ENCODE results near the gene ATG2A. TPM values are rescaled to one million over a fixed set of nuclear protein-coding genes. Genes with fewer than 3 reads are reported as not detected.

The ATG2A gene
- total and polyA plus RNA-seq, 9 of the 15 experiments (the other 6 are each of a cell fraction or from before 2014, with no cell fraction given): 0.25 to 45.9 (median 5.2) TPM

GRCh38 chr11:64923944-64924909 is 7.2 kb upstream of the ATG2A start, which contains the start of gene PPP2R5B (continued):
- no peak for TF ChIP-seq ZNF174 (CRISPR knock-in tag; IDR thresholded peaks at IDR 0.05)
- no peak for TF ChIP-seq NFIX (CRISPR knock-in tag; IDR thresholded peaks at IDR 0.05; ENCODE audit: low read depth)
- TF ChIP-seq SMAD1 (IDR thresholded peaks at IDR 0.05; ENCODE audit: low read depth, low read length, partially characterized antibody): no peak
- peak; percentile 54 for TF ChIP-seq HNRNPLL (IDR thresholded peaks at IDR 0.05; ENCODE audit: low read depth, low read length, poor library complexity, severe bottlenecking)
- peak; percentile 39; the same call in 1 of the 2 replicates for TF ChIP-seq EGR1 (conservative IDR thresholded peaks at IDR 0.05)
- TF ChIP-seq SP2 (IDR thresholded peaks at IDR 0.05; ENCODE audit: extremely low read depth, low read depth, low read length, poor library complexity, severe bottlenecking): no peak
- TF ChIP-seq ZBED1 (IDR thresholded peaks at IDR 0.05): no peak; the same call in 1 of the 2 replicates
- peak in 2 of 3 experiments; percentile 18 to 56 for TF ChIP-seq YY1 (IDR thresholded peaks at IDR 0.05; ENCODE audit: borderline replicate concordance in 1 of 3, control insufficient read depth in 1 of 3, extremely low read depth in 1 of 3, insufficient read depth in 3 of 3, insufficient read length in 1 of 3, insufficient replicate concordance in 2 of 3, low read depth in 1 of 3, low read length in 2 of 3)
- no peak for TF ChIP-seq ZNF507 (tag; conservative IDR thresholded peaks at IDR 0.05)
- no peak for TF ChIP-seq FOXK2 (conservative IDR thresholded peaks at IDR 0.05 in 1 of 2, IDR thresholded peaks at IDR 0.05 in 1 of 2; ENCODE audit: low read depth in 2 of 2)
- no peak for TF ChIP-seq ARID3A (IDR thresholded peaks at IDR 0.05; ENCODE audit: borderline replicate concordance, low read depth, low read length)
- 0 out of 2 replicates have a peak, but pooled peaks have one; percentile 62 for TF ChIP-seq ZBTB7A (IDR thresholded peaks at IDR 0.05; ENCODE audit: borderline replicate concordance, control insufficient read depth, low read depth, low read length)
- peak; percentile 44; the same call in 1 of the 2 replicates for TF ChIP-seq PHF8 (IDR thresholded peaks at IDR 0.05; ENCODE audit: borderline replicate concordance, low read length)
- TF ChIP-seq ATF6 (CRISPR knock-in tag; IDR thresholded peaks at IDR 0.05): no peak
- TF ChIP-seq KLF10 (CRISPR knock-in tag; IDR thresholded peaks at IDR 0.05): no peak
- TF ChIP-seq POLR2AphosphoS5 (IDR thresholded peaks at IDR 0.05; ENCODE audit: control insufficient read depth, insufficient read depth, low read depth, low read length): no peak
- TF ChIP-seq PTTG1 (tag; IDR thresholded peaks at IDR 0.05; ENCODE audit: low read depth): no peak
- TF ChIP-seq ETV6 (IDR thresholded peaks at IDR 0.05; ENCODE audit: borderline replicate concordance in 1 of 2, low read depth in 2 of 2, low read length in 1 of 2): 0 out of 4 replicates have a peak, but pooled peaks of 1 of the 2 experiments have one; percentile 33
- no peak for TF ChIP-seq ETV6 (CRISPR knock-in tag; IDR thresholded peaks at IDR 0.05; ENCODE audit: borderline replicate concordance)
- TF ChIP-seq DPF2 (IDR thresholded peaks at IDR 0.05): peak; percentile 58
- no peak for TF ChIP-seq HDAC3 (IDR thresholded peaks at IDR 0.05; ENCODE audit: borderline replicate concordance, partially characterized antibody)
- TF ChIP-seq ZFPM2 (CRISPR knock-in tag; IDR thresholded peaks at IDR 0.05): no peak

All from K562 (cell line).